A375 (cell line): ENCODE data around the gene OR10H1. TPM values are rescaled to one million over a fixed set of nuclear protein-coding genes. Genes with fewer than 3 reads are reported as not detected.

Experiments used
- total RNA-seq: library from RNA; depleted of rRNA; stranded (reverse); fragments of >200 nt; shearing (Covaris generic); gene quantifications from 2 replicates; pipeline ENCODE4 v1.2.3, GENCODE V29; 2014; rRNA removed

Gene OR10H1
- not detected in 2 replicates for total RNA-seq

GRCh38 chr19:15815306-15815705 is at the start of gene OR10H1:
OR10H1 (minus strand) TSS chr19:15815664; CDS start chr19:15808037, 7,627 bp downstream.

GRCh38 chr19:15787611-15788155 is 27.8 kb downstream of the OR10H1 start, which contains the start of gene OR10H5:
OR10H5 (plus strand) TSS chr19:15787661; CDS start chr19:15794049, 6,388 bp downstream.

Other genes starting within 250 kb of the OR10H1 start
- not detected in 2 replicates for gene CYP4F8, start 200.4 kb downstream of the OR10H1 start, total RNA-seq
- gene CYP4F3, start 174.8 kb downstream of the OR10H1 start, total RNA-seq = 0.03 and 0.08 TPM in 2 replicates
- gene CYP4F12, start 142.6 kb downstream of the OR10H1 start, total RNA-seq = 0.53 and 1.2 TPM in 2 replicates
- gene OR10H2, start 87.6 kb downstream of the OR10H1 start, total RNA-seq = not detected in 2 replicates
- gene OR10H3, start 77.7 kb downstream of the OR10H1 start, total RNA-seq = not detected in 2 replicates
- not detected in 2 replicates for gene OR10H5, start 28.0 kb downstream of the OR10H1 start, total RNA-seq
- 0.26 and 0.42 TPM in 2 replicates for gene CYP4F2, start 82.4 kb upstream of the OR10H1 start, total RNA-seq
- 0.58 and 0.72 TPM in 2 replicates for gene CYP4F11, start 118.9 kb upstream of the OR10H1 start, total RNA-seq
- gene OR10H4, start 133.3 kb upstream of the OR10H1 start, total RNA-seq = not detected in 2 replicates